DMS53 (cell line): Measurements from ENCODE around the gene MAGEC3.

Experiments
- DNase-seq: peaks from one replicate; lab custom pipeline; 2025; lab: John Stamatoyannopoulos, UW

The MAGEC3 gene

GRCh38 chrX:141947350-141947749 lies 109.2 kb downstream of the MAGEC3 start:
- no peak for DNase-seq
